Activated T-cell treated with anti-CD3 and anti-CD28 coated beads, Interleukin-2, amount 50 U/mL, for 24 hours (primary cell): ENCODE data around the gene PTPN3.

Experiments used
- DNase-seq: peaks from one replicate; pipeline ENCODE4 v3.0.0-alpha.2; 2020
- H3K27ac Mint-ChIP-seq: 2 replicates; pipeline ENCODE4 v1.8.0; 2020; ENCODE audit warnings: mild to moderate bottlenecking, mixed read lengths
- H3K27me3 Mint-ChIP-seq: 2 replicates; pipeline ENCODE4 v1.8.0; 2020; ENCODE audit warnings: mixed read lengths
- H3K36me3 Mint-ChIP-seq: 2 replicates; pipeline ENCODE4 v1.8.0; 2020; ENCODE audit warnings: low read depth, mixed read lengths
- H3K4me1 Mint-ChIP-seq: 2 replicates; pipeline ENCODE4 v1.8.0; 2020; ENCODE audit warnings: low read depth, mixed read lengths
- H3K4me3 Mint-ChIP-seq: 2 replicates; pipeline ENCODE4 v1.8.0; 2020; ENCODE audit warnings: mild to moderate bottlenecking, moderate library complexity, mixed read lengths
- H3K9me3 Mint-ChIP-seq: 2 replicates; pipeline ENCODE4 v1.8.0; 2020; ENCODE audit warnings: mixed read lengths

Gene PTPN3

DNA sequence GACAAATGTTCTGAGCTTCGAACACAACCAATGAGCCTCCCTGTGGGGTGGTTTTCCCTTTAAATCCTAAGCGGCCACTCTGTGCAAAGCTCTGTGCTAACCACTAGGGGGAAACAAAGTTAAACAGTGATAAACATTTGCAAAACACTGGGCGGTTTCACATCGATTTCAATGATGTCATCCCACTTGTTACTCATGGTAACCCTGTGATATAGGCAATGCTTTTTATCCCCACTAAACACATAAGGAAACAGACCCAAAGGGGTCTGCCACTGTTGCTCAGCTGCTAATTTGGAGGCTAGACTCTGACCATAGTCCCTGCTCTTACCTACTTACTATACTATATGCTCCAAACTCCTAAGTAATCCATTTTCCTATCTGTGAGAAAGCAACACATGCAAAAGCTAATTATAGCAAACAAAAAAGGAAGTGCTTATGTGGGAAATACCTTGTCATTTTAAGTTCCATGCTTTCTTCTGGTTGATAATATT, 57.3 kb downstream of the PTPN3 start:
- Mint-ChIP-seq H3K4me3 (no peak overlapping the region), H3K9me3 (no peaks in the 10 kb centered on the region), H3K36me3 (no peaks in the 10 kb centered on the region), H3K27ac (no peak overlapping the region), H3K4me1 (peaks cover 14% of the 10 kb centered on the region), H3K27me3 (peaks cover 32% of the 10 kb centered on the region)
- DNase-seq, result peak; percentile 36

GRCh38 chr9:109440117-109440515, 58.0 kb downstream of the PTPN3 start:
- Mint-ChIP-seq H3K4me1 (peaks cover 14% of the 10 kb centered on the region), H3K27ac (no peak overlapping the region), H3K36me3 (no peaks in the 10 kb centered on the region), H3K9me3 (no peaks in the 10 kb centered on the region), H3K27me3 (peaks cover 34% of the 10 kb centered on the region), H3K4me3 (no peak overlapping the region)
- DNase-seq, result no peak

DNA sequence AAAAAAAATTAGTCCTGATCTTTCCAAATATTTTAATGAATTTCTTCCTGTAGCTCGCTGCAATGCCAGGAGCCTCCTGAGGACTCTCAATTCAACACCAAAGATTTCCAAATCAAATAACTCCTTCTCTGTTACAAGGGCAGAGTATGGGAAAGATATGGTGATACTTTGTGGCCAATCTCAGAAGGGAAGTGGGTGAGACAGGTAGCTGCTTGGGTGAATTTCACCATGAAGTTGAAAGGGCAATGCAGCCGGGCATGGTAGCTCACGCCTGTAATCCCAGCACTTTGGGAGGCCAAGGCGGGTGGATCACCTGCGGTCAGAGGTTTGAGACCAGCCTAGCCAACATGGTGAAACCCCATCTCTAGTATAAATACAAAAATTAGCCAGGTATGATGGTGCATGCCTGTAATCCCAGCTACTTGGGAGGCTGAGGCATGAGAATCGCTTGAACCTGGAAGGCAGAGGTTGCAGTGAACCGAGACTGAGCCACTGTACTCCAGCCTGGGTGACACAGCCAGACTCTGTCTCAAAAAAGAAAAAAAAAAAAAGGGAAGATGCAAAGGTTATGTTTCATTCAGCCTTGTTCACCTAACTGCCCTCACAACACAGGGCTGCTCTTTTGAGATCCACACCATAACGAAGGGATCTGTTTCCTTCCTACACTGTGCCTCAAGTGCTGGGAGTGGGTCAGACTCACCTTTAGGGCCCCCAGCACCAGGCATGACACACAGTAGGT, 58.6 kb downstream of the PTPN3 start:
- Mint-ChIP-seq H3K27ac (no peak overlapping the region), H3K4me3 (no peak overlapping the region), H3K36me3 (no peaks in the 10 kb centered on the region), H3K4me1 (peaks cover 14% of the 10 kb centered on the region), H3K27me3 (peaks cover 30% of the 10 kb centered on the region), H3K9me3 (no peaks in the 10 kb centered on the region)
- no peak for DNase-seq

- no peak overlapping the region for H3K4me3 Mint-ChIP-seq
- peaks cover 25% of the 10 kb centered on the region for H3K27me3 Mint-ChIP-seq
- DNase-seq, result no peak
- H3K27ac Mint-ChIP-seq, result no peak overlapping the region
- no peaks in the 10 kb centered on the region for H3K36me3 Mint-ChIP-seq
- H3K4me1 Mint-ChIP-seq, result peaks cover 14% of the 10 kb centered on the region
- no peaks in the 10 kb centered on the region for H3K9me3 Mint-ChIP-seq
Measured at GRCh38 chr9:109437286-109437685, 60.8 kb downstream of the PTPN3 start.

- H3K27me3 Mint-ChIP-seq, result peaks cover 25% of the 10 kb centered on the region
Measured at GRCh38 chr9:109436071-109436470, 62.0 kb downstream of the PTPN3 start.

GRCh38 chr9:109433476-109433875, 64.6 kb downstream of the PTPN3 start:
- H3K36me3 Mint-ChIP-seq, result no peaks in the 10 kb centered on the region
- DNase-seq, result no peak
- no peak overlapping the region for H3K27ac Mint-ChIP-seq
- H3K4me1 Mint-ChIP-seq, result no peaks in the 10 kb centered on the region
- H3K4me3 Mint-ChIP-seq, result no peak overlapping the region
- H3K9me3 Mint-ChIP-seq, result no peaks in the 10 kb centered on the region
- peaks cover 18% of the 10 kb centered on the region for H3K27me3 Mint-ChIP-seq

More at GRCh38 chr9:109436071-109436470, 62.0 kb downstream of the PTPN3 start:
- Mint-ChIP-seq H3K36me3 (no peaks in the 10 kb centered on the region), H3K9me3 (no peaks in the 10 kb centered on the region), H3K27ac (no peak overlapping the region), H3K4me3 (no peak overlapping the region), H3K4me1 (peaks cover 11% of the 10 kb centered on the region)
- no peak for DNase-seq

GRCh38 chr9:109430231-109430630, 67.9 kb downstream of the PTPN3 start:
- no peaks in the 10 kb centered on the region for H3K4me1 Mint-ChIP-seq
- no peak for DNase-seq
- no peak overlapping the region for H3K4me3 Mint-ChIP-seq
- no peaks in the 10 kb centered on the region for H3K9me3 Mint-ChIP-seq
- H3K27ac Mint-ChIP-seq, result no peak overlapping the region
- peaks cover 3% of the 10 kb centered on the region for H3K27me3 Mint-ChIP-seq
- no peaks in the 10 kb centered on the region for H3K36me3 Mint-ChIP-seq

GRCh38 chr9:109428854-109429253, 69.3 kb downstream of the PTPN3 start:
- Mint-ChIP-seq H3K27me3 (peaks cover 3% of the 10 kb centered on the region), H3K9me3 (no peaks in the 10 kb centered on the region), H3K36me3 (no peaks in the 10 kb centered on the region), H3K4me1 (no peaks in the 10 kb centered on the region), H3K27ac (no peak overlapping the region), H3K4me3 (no peak overlapping the region)
- no peak for DNase-seq

DNA sequence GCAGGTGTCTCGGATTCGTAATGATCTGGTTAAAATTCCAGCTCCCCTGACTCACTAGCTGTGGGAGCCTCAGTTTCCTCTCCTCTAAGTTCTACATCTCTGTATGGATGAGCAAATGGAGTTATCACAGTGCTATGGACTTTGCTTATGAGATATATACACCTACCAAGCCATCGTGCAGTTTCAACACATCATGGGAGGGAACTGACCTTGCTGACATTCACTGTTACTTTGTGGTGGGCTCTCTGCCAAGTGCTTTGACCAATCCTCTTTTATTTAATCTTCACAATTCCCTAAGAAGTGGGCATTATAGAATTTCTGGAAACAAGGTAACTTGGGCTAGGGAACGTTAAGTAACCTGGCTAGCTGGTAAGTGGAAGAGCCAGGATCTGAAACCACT, 70.2 kb downstream of the PTPN3 start:
- H3K27ac Mint-ChIP-seq, result no peak overlapping the region
- peaks cover 3% of the 10 kb centered on the region for H3K27me3 Mint-ChIP-seq
- H3K9me3 Mint-ChIP-seq, result no peaks in the 10 kb centered on the region
- no peak overlapping the region for H3K4me3 Mint-ChIP-seq
- no peaks in the 10 kb centered on the region for H3K4me1 Mint-ChIP-seq
- DNase-seq, result no peak
- H3K36me3 Mint-ChIP-seq, result no peaks in the 10 kb centered on the region

DNA sequence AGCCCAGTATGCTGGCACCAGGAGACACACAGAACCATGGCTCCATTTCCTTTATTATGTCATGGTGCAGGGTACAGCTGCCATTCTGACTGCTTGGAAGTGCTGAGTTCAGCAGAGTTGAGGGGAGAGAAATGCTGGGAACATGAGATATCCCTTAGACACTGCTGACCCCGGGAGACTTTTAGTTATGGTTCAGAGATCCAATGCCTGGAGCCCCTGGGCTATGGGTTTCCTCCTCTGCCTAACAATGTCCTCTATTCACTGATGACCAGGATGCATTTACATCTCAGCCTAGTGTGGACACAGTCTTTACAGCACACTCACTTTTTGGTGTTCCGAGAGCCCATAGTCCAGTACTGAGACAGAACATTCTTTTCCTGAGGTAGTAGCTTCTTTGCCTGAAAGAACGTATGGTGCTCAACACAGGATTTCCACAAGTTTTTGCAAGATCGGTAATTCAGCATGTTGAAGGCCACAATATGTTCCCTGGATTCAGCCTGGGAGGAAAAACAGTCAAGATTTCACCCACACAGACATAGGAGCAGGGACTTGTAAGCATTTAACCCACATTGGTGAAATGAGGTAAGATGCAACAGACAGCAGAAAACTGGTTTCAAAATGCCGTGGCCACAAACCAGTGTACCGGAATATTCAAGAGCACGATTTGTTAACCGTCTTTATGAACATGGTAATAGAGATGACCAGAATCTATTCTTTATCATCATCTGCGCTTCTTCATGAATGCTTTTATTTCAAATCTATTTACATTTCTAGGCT, 71.3 kb downstream of the PTPN3 start:
- H3K9me3 Mint-ChIP-seq, result no peaks in the 10 kb centered on the region
- H3K27ac Mint-ChIP-seq, result no peak overlapping the region
- DNase-seq, result no peak
- H3K36me3 Mint-ChIP-seq, result no peaks in the 10 kb centered on the region
- H3K4me1 Mint-ChIP-seq, result no peaks in the 10 kb centered on the region
- H3K4me3 Mint-ChIP-seq, result no peak overlapping the region
- peaks cover 3% of the 10 kb centered on the region for H3K27me3 Mint-ChIP-seq

- Mint-ChIP-seq H3K9me3 (no peaks in the 10 kb centered on the region), H3K4me3 (no peak overlapping the region), H3K27ac (no peak overlapping the region), H3K27me3 (peaks cover 6% of the 10 kb centered on the region), H3K36me3 (no peaks in the 10 kb centered on the region), H3K4me1 (no peaks in the 10 kb centered on the region)
- no peak for DNase-seq
Measured at GRCh38 chr9:109424618-109425017, 73.5 kb downstream of the PTPN3 start.

DNA sequence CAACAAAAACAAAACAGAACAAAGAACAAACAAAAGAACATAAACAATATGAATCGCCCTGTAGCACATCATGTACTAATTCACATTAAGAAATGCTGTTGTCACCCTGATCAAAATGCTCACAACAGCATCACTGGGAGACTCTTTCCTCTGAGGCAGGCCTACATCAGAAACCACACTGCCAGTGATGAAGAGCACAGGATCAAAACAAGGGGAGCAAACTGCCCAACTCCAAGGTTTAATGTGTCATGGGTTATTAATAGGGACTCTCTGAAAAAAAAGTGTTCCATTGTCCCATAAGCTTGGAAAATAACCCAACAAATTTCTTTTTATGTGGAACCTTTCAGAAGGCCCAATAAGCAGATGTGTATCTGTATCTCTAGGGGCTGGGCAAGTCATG, 74.2 kb downstream of the PTPN3 start:
- Mint-ChIP-seq H3K27ac (no peak overlapping the region), H3K36me3 (no peaks in the 10 kb centered on the region), H3K4me1 (no peaks in the 10 kb centered on the region), H3K4me3 (no peak overlapping the region), H3K27me3 (peaks cover 8% of the 10 kb centered on the region), H3K9me3 (no peaks in the 10 kb centered on the region)
- no peak for DNase-seq

DNA sequence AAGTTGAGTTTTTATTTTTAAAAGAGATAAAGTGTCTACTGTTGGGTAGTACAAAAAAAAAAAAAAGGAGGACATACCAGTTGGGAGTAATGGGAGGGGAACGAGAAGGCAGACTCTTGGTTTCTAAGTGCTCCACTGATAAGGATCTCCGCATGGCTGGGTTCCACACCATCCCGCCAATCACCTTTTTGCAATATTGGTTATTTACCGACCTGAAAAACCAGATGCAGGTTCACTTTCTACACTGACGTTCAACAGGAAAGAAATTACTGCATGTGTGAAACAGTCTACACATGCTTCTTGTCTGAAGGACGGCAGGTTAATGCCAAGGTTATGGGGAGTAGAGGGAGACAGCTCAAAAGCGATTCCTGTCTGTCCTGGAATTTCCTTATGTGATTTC, 75.5 kb downstream of the PTPN3 start:
- no peak for DNase-seq
- no peak overlapping the region for H3K27ac Mint-ChIP-seq
- H3K4me3 Mint-ChIP-seq, result no peak overlapping the region
- no peaks in the 10 kb centered on the region for H3K36me3 Mint-ChIP-seq
- H3K4me1 Mint-ChIP-seq, result peaks cover 3% of the 10 kb centered on the region
- no peaks in the 10 kb centered on the region for H3K9me3 Mint-ChIP-seq
- peaks cover 17% of the 10 kb centered on the region for H3K27me3 Mint-ChIP-seq

- Mint-ChIP-seq H3K4me3 (no peak overlapping the region), H3K36me3 (no peaks in the 10 kb centered on the region), H3K4me1 (peaks cover 12% of the 10 kb centered on the region), H3K27ac (no peak overlapping the region), H3K9me3 (no peaks in the 10 kb centered on the region), H3K27me3 (peaks cover 19% of the 10 kb centered on the region)
- no peak for DNase-seq
Measured at GRCh38 chr9:109421026-109421970, 76.8 kb downstream of the PTPN3 start.
